Smooth muscle cell (in vitro differentiated cells): Measurements from ENCODE around the gene AP1AR. TPM values are rescaled to one million over a fixed set of nuclear protein-coding genes. Genes with fewer than 3 reads are reported as not detected.

ENCODE experiments used
- DNase-seq: peaks from one replicate; lab custom pipeline; 2025; ENCODE audit not compliant: unreplicated experiment; lab: John Stamatoyannopoulos, UW
- H2AFZ ChIP-seq: fragments of 200-600 bp; sonication (generic); 2 replicates; pipeline ENCODE4 v1.6.0; 2016; ENCODE audit warnings: antibody characterized with exemption, low read depth, mild to moderate bottlenecking
- H3F3A ChIP-seq: fragments of 200-600 bp; sonication (generic); 2 replicates; pipeline ENCODE4 v1.6.0; 2017; ENCODE audit warnings: antibody characterized with exemption, low read depth
- H3K27ac ChIP-seq: fragments of 200-600 bp; sonication (generic); 2 replicates; pipeline ENCODE4 v1.5.1; 2016; ENCODE audit warnings: low read depth, mild to moderate bottlenecking
- H3K27me3 ChIP-seq: fragments of 200-600 bp; sonication (generic); 2 replicates; pipeline ENCODE4 v1.6.1; 2016; ENCODE audit warnings: low read depth, mild to moderate bottlenecking
- H3K36me3 ChIP-seq: fragments of 200-600 bp; sonication (generic); 2 replicates; pipeline ENCODE4 v1.5.1; 2016; ENCODE audit warnings: low read depth
- H3K4me1 ChIP-seq: fragments of 200-600 bp; sonication (generic); 2 replicates; pipeline ENCODE4 v1.5.1; 2016; ENCODE audit warnings: low read depth
- H3K4me2 ChIP-seq: fragments of 200-600 bp; sonication (generic); 2 replicates; pipeline ENCODE4 v1.6.0; 2016; ENCODE audit warnings: mild to moderate bottlenecking
- H3K4me3 ChIP-seq: fragments of 200-600 bp; sonication (generic); 2 replicates; pipeline ENCODE4 v1.5.1; 2016; ENCODE audit warnings: mild to moderate bottlenecking
- H3K79me2 ChIP-seq: fragments of 200-600 bp; sonication (generic); 2 replicates; pipeline ENCODE4 v1.6.0; 2016; ENCODE audit warnings: low read depth, mild to moderate bottlenecking
- H3K9ac ChIP-seq: fragments of 200-600 bp; sonication (generic); 2 replicates; pipeline ENCODE4 v1.6.0; 2016; ENCODE audit warnings: low read depth
- H3K9me3 ChIP-seq: fragments of 200-600 bp; sonication (generic); replicated peaks from 2 replicates; pipeline ENCODE4 v1.5.1; 2016; ENCODE audit warnings: low read depth
- H4K20me1 ChIP-seq: fragments of 200-600 bp; sonication (generic); 2 replicates; pipeline ENCODE4 v1.6.0; 2016; ENCODE audit warnings: low read depth
- CTCF ChIP-seq: fragments of 200-600 bp; sonication (generic); IDR thresholded peaks from 2 replicates; pipeline ENCODE4 v1.5.1; 2017; ENCODE audit warnings: borderline replicate concordance, mild to moderate bottlenecking, antibody characterized with exemption; ENCODE audit not compliant: insufficient read depth, poor library complexity, severe bottlenecking
- WGBS: methylation state at CpG from one replicate; pipeline ENCODE4 v1.1.7; 2016; ENCODE audit warnings: low lambda C conversion rate; 5-methylcytosine and 5-hydroxymethylcytosine counted together
- polyA plus RNA-seq: library from polyadenylated mRNA; unstranded; fragments of >200 nt; fragmentation: Nextera tagmentation; extraction: Ambion mirVana; gene quantifications from 2 replicates; pipeline ENCODE4 v1.2.1, GENCODE V29; 2016
- total RNA-seq: library from RNA; depleted of rRNA; stranded (reverse); fragments of >200 nt; gene quantifications from 2 replicates; pipeline ENCODE4 v1.2.3, GENCODE V29; 2014

Gene AP1AR
- total and polyA plus RNA-seq, 2 experiments from 2014 or later: 11.1 to 23.0 TPM

GRCh38 chr4:112312610-112313239 is 81.1 kb downstream of the AP1AR start:
- no peaks in the 10 kb centered on the region for H3K36me3 ChIP-seq
- H3K4me2 ChIP-seq: no peak overlapping the region
- no peaks in the 10 kb centered on the region for H3K79me2 ChIP-seq
- H3K27ac ChIP-seq: no peak overlapping the region
- H3K27me3 ChIP-seq: peaks cover 7% of the 10 kb centered on the region
- no peak overlapping the region for H3K9ac ChIP-seq
- no peak overlapping the region for H3K4me3 ChIP-seq
- DNase-seq: no peak
- no peak for TF ChIP-seq CTCF
- 90% methylated on average over 5 of the region's 5 CpGs for WGBS
- no peaks in the 10 kb centered on the region for H4K20me1 ChIP-seq
- no peaks in the 10 kb centered on the region for H3K9me3 ChIP-seq
- peaks cover 6% of the 10 kb centered on the region for H3K4me1 ChIP-seq
- no peak overlapping the region for H2AFZ ChIP-seq
- no peaks in the 10 kb centered on the region for H3F3A ChIP-seq

- Histone ChIP-seq H2AFZ (no peak overlapping the region), H3K9ac (no peak overlapping the region), H3F3A (no peaks in the 10 kb centered on the region), H3K9me3 (no peaks in the 10 kb centered on the region), H3K27ac (no peak overlapping the region), H3K79me2 (no peaks in the 10 kb centered on the region), H3K4me2 (no peak overlapping the region), H3K27me3 (peaks cover 31% of the 10 kb centered on the region), H4K20me1 (no peaks in the 10 kb centered on the region), H3K36me3 (no peaks in the 10 kb centered on the region), H3K4me1 (no peaks in the 10 kb centered on the region), H3K4me3 (no peak overlapping the region)
- DNase-seq: no peak
- no peak for TF ChIP-seq CTCF
- 85% methylated on average over 3 of the region's 3 CpGs for WGBS
Observed at GRCh38 chr4:112315446-112315845, 83.9 kb downstream of the AP1AR start.

- Histone ChIP-seq H3K27me3 (peaks cover 33% of the 10 kb centered on the region), H3K4me3 (no peak overlapping the region), H4K20me1 (no peaks in the 10 kb centered on the region), H2AFZ (no peak overlapping the region), H3K79me2 (no peaks in the 10 kb centered on the region), H3K4me2 (no peak overlapping the region), H3K36me3 (no peaks in the 10 kb centered on the region), H3K27ac (no peak overlapping the region), H3K9me3 (no peaks in the 10 kb centered on the region), H3K9ac (no peak overlapping the region), H3K4me1 (no peaks in the 10 kb centered on the region), H3F3A (no peaks in the 10 kb centered on the region)
- 91% methylated on average over 2 of the region's 2 CpGs for WGBS
- DNase-seq: no peak
- no peak for TF ChIP-seq CTCF
Observed at GRCh38 chr4:112316360-112316759, 84.8 kb downstream of the AP1AR start.
